ENCODE measurements around the gene GRB10.

- TF ChIP-seq CTCF (IDR thresholded peaks at IDR 0.05) (no peak), POLR2A (IDR thresholded peaks at IDR 0.05) (no peak), EP300 (IDR thresholded peaks at IDR 0.05) (no peak)
These were observed 3.3 kb downstream of the GRB10 start for GRCh38 chr7:50779427-50779826.

Data from ovary (tissue), 3 donors.